HG03108 (cell line): ENCODE measurements around the gene TBC1D8.

Experiments
- ATAC-seq: cut with Tn5 transposase; IDR thresholded peaks from one replicate; pipeline ENCODE4 v1.9.1; 2021; ENCODE audit warnings: moderate library complexity; ENCODE audit not compliant: unreplicated experiment

The TBC1D8 gene

GRCh38 chr2:100962366-100963025, 188.7 kb downstream of the TBC1D8 start:
- ATAC-seq = no peak

- ATAC-seq = no peak
These were observed 190.5 kb downstream of the TBC1D8 start for GRCh38 chr2:100960688-100961087.

GRCh38 chr2:100959225-100959880, 191.8 kb downstream of the TBC1D8 start:
- ATAC-seq = no peak

- no peak for ATAC-seq
These were observed 193.1 kb downstream of the TBC1D8 start for GRCh38 chr2:100957996-100958653.
